Effector CD8-positive, alpha-beta T cell (primary cell): ENCODE results near the gene TGIF2.
"Not testable (repeated sequence)": the region's sequence is repeated elsewhere in the genome, so short reads cannot be mapped to it uniquely, and the experiment has no call there.

ENCODE experiments used
- DNase-seq: peaks from one replicate; lab custom pipeline; 2025; lab: John Stamatoyannopoulos, UW

TGIF2 gene

DNA sequence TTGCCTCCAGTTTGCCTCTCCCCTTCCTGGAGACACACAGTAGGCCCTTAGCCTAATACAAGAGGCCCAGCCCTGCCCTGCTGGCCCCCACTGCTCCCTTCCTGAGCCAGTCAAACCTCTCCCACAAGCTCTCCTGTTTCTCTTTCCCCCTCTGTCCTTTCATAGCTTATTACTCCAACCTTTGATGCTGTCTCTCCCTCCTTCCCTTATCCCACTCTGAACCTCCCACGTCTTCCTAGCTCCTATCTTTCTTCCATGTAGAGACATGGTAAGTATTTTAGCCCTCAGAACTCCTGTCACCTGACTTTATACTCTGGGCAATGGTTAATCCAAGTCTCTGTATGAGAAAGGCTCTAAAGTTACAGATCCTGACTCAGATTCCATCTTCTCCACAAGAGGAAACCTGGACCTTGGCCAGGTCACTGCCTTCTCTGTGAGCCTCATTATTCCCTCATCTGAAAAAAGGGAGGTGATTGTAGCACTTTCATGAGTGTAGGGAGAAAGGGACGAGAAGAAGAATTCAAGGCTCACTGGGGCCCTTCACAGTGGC is 6.7 kb downstream of the TGIF2 start:
- DNase-seq = no peak

DNA sequence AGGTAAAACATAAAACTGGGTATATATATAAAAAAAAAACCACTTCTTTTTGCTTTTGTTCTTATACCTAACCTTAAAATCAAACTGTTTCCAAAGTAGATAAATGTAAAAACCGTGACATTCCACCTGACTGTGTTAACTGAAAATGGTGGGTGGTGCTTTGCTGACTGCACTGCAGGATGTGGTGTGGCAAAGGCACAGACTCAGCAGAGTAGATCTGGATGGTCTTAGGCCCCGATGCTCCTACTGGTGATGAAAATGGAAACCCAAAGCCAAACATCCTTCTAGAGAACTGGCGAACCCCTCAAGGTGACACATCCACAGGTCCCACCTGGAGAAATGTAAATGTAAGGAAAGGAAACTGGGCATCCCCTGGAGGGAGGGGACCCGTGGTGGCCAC is 8.9 kb downstream of the TGIF2 start:
- DNase-seq = no peak

DNA sequence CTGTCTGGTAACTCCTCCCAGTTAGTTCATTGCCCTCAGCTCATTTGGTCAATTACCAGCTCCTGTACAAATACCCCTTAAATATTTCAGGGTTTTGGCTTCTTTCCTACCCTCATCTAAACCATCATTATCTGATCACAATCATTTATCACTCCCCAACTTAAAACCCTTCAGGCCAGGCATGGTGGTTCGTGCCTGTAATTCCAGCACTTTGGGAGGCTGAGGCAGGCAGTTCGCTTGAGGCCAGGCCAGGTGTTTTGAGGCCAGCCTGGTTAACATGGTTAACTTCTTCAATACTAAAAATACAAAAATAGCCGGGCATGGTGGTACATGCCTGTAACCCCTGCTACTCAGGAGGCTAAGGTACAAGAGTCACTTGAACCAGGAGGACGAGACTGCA is 9.4 kb downstream of the TGIF2 start:
- no peak for DNase-seq

DNA sequence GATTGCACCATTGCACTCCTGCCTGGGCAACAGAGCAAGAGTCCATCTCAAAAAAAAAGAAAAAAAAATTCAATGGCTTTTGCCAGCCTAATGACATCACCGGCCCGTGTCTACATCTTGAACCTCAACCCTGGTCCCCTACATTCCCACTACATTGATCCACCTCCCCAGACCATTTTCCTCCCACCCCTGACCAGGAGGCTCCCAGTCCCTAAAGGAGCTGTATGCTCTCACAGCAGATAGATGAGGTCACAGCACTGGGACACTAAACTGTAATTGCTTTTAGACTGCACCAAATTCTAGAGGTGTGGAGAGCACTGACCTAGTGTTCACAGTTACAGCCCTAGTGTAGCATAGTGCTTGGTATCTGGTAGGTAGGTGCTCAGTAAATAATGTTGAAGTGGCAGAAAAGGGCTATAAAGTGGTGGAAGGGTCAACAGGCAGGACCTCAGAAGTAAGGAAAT is 10.7 kb downstream of the TGIF2 start:
- DNase-seq = no peak

DNA sequence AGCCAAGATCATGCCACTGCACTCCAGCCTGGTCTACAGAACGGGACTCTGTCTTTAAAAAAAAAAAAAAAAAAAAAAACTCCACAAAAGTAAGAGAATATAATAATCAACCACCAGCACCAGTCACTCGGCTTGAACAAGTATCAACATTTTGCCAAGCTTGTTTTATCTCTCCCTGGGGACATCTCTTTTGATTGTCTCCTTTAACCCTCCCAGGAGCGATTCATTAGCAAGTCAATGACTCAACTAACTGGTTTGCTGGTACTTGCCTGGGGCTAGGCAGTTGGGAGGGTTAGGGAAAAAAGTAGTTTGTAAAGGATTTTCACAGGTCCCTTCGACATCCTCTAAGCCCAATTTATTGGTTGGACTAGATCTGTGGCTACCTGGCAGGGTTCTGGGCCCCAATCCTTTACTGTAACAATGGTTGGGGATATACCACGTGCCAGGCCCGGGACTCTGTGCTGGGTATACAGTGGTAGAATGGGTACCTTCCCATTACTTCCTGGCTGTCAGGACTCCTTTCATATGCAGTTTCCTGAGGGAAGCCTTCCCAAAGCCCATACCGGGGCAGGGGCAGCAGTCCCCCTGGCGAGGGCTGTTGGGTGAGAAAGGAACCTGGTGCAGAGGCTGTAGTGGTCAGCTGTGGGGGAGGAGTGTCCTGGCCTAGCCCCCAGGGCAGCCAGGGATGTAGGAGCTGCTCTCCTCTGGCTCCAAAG is 12.2 kb downstream of the TGIF2 start:
- no peak for DNase-seq

DNA sequence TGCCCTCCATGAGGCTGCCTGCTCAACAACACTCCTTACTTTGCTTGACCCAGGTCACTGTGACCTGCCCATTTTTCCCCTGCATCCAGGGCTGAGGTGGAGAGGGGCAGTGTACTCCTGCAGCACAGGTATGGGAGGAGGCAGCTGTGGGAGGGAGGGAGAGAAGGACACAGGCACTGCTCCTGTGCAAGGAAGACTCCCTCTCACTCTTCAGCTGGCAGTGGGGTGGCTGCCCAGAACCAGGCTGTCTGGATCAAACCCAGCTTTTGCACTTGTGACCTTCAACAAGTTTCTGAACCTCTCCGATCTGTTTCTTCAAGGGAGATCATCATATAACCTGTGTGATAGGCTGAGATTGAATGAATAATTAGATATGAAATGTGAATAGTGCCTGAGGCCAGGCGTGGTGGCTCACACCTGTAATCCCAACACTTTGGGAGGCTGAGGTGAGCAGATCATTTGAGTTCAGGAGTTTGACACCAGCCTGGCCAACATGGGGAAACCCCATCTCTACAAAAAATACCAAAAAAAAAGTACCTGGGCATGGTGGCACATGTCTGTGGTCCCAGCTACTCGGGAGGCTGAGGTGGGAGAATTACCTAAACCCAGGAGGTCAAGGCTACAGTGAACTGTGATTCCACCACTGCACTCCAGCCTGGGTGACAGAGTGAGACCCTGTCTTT is 14.1 kb downstream of the TGIF2 start:
- DNase-seq = no peak

DNA sequence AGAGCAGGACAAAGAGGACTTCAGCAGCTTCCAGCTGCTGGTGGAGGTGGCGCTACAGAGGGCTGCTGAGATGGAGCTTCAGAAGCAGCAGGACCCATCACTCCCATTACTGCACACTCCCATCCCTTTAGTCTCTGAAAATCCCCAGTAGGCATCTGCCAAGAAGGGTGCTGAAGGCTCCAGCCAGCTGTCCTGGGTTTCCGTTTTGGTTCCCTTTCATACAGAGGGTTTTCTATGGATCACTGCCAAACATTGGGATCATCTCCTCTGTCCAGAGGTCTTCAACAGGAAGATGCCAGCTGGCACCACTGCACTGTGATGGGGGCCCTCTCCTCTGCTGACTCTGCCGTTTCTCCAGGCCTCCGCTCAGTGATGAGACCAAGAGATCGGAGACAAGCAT is 17.9 kb downstream of the TGIF2 start:
- DNase-seq = no peak

DNA sequence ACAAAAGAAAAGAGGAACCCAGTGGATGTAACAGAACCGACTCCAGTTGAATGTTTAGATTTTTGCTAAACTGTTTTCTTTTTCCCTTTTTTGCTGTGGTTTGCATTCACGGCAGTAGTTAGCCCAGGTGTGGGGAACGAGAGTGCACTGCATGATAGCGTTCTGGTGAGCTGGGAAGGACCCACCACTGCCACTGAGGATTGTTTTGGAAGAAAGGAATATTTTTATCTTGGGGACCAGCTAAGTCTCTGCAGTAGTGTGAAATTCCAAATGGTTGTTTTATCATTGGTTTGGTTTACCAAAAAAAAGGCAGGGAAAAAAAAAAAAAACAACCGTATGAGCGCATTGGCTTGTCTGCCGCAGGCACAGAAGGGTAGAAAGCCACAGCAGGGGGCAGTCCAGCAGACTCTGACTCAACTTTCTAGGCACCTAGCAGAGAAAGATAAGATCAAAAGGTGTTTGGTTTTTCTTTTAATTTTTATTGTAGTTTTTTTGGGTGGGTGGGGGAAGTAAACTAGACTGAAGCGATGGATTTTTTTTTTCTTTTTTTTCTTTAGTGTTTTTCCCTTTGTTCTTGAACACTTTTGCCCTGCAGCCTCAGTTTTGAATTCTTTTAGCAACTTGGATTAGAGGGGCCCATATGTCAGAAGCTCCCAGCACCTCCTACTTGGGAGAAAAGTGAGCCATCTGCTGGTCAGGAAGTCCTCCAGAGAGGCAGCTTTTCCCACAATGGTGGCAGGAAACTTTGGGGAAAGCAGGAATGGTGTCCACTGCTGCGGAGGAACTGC is 18.7 kb downstream of the TGIF2 start:
- DNase-seq = peak; percentile 15

DNA sequence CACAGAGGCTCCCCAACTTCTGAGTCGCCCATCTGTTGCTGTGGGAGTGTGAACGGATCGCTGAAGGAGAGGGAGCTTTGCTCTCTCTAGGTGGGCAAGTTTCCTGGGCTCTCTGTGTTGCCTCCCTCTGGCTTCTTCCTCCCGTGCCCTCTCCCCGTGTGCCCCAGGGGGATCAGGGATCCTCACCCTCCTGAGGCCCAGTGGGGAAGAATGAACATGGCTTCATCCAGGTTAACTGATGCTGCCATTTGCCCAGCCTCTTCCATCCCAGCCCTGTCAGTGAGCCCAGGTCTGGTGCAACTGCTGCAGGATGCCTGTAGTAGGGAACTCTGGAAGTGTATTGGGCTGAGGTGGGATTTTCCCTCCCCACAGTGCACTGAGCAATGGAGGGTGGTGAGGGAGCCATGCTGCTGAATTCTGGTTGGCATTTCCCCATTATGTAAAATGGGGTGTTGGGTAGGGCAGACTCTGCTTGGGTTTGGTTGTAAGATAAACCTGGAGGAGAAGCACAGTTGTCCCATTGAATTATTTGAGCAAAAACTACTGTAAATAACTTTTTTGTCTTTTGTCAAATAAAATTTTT is 20.0 kb downstream of the TGIF2 start:
- DNase-seq = no peak

DNA sequence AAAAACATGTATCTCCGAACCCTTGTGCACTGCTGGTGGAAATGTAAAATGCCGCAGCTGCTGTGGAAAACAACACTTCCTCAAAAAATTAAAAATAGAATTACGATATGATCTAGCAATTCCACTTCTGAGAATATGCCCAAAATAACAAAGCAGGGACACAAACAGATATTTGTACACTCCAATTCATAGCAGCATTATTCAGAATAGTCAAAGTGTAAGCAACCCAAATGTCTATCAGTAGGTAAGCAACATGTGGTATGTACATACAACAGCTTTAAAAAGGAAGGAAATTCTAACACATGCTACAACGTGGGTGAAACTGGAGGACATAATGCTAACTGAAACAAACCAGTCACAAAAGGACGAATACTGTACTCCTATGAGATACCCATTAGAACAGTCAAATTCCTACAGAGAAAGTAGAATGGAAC is 26.5 kb downstream of the TGIF2 start:
- DNase-seq = no peak

DNA sequence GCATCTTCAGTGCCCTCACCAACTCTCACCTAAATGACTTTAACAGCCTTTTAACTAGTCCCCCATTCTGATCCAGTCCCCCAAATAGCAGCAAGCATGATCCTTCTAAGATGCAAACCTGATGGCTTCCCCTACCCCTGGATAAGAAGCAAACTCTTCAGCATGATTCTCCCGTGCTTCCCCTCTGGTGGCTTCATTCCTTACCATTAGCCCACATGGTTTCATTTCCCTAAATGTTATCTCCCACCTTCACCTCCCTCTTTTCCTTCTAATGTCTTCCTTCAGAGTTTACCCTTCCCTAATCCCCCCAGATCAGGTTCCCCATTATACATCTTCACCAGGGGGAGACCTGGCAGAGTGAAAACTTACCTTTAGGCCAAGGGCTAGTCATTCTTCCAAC is 28.1 kb downstream of the TGIF2 start:
- DNase-seq = no peak

DNA sequence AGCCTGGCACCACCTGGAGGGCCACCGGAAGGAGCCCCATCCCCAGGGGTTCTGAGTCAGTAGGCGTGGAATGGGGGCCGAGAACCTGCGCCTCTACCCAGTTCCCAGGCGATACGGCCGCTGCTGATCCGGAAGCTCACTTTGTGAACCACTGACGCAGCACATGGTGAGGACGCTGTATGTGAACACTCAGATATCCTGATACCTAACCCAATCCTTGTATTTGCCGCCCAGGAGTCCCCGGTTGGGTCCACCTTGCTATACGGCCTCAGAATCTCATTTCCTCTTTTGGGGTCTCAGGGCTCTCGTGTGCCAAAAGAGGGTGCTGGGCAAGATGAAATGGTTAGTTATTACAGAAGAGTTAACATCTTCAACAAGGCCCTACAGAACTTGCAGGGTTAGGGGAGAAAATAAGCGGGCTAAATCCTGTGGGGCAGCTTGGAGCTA is 31.6 kb downstream of the TGIF2 start:
- peak; percentile 40 for DNase-seq

DNA sequence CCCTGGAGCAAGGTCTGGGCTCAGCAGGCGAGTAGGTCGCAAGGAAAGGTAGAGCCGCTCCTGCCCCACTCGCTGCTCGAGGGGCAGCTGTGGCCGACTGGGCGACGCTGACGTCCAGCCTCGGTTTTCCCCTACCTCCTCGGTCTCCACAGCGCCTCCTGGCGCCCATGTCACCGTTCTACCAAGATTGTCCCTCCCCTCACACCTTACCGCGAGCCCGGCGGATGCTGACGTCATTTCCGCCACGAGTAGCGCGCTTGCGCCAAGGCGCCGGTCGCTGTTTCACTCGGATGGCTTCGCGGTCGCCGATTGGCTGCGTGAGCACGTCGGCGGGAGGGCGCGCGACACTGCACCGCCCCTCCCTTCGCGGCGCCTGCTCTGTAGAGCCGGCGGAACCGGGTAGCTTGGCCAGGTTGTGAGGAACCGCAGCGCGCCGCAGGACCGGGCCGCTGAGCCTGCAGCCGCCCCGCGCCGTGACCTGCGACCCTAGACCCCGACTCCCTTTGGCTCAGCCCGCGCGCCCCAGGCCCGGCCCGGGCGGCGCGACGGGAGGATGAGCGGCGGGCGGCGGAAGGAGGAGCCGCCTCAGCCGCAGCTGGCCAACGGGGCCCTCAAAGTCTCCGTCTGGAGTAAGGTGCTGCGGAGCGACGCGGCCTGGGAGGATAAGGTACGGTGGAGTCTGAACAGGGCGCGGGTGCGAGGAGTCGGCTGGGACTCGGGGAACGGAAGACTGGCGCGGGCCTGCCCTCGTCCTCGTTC is 32.2 kb downstream of the TGIF2 start, which contains the start of gene RAB5IF:
TSS of gene RAB5IF (plus strand) at position 381 of the 759 bp plus-strand sequence. CDS start at position 554, 173 bp downstream.
- peak; percentile 98 for DNase-seq

DNA sequence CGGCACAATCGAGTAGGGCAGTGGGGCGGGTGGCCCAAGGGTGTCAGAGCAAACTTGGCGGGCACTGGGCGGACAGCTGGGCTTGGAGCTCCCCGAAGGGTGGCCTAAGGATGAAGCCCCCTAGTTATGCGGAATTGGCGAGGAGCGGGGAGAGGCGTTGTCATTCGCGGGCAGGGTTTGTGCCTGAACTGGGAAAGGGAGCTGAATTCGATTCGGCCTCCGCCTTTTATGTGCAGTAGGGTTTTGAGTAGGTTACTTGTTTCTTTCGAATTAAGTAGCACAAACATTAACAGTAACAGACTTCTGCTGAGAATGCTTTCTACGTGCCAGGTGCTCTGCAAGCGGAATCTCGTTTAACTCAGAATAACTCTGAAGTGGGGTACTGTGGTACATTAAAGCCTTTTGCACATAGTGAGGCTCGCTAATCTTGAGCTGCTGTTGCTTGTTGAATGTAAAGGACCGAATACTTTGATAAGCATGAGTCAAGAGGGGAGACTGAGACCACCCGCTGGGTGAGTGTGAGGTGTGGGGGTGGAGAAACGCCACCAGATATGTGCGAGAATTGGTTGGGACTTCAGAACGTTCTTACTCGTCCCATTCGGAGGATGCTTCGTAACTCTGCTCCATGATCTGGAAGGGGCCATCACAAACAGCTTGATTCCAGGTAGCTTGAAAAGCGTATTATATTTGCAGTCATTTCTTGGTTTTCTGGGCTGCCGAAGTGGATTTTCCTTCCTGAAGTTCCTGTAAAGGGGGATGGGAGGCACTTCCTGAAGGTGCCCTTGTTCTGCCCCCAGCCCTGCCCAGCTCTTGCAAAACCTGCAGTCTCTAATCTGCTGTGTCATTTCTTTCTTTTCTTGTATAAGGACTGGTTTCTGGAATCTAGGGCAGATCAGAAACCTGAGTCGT is 33.0 kb downstream of the TGIF2 start:
- peak; percentile 25 for DNase-seq

DNA sequence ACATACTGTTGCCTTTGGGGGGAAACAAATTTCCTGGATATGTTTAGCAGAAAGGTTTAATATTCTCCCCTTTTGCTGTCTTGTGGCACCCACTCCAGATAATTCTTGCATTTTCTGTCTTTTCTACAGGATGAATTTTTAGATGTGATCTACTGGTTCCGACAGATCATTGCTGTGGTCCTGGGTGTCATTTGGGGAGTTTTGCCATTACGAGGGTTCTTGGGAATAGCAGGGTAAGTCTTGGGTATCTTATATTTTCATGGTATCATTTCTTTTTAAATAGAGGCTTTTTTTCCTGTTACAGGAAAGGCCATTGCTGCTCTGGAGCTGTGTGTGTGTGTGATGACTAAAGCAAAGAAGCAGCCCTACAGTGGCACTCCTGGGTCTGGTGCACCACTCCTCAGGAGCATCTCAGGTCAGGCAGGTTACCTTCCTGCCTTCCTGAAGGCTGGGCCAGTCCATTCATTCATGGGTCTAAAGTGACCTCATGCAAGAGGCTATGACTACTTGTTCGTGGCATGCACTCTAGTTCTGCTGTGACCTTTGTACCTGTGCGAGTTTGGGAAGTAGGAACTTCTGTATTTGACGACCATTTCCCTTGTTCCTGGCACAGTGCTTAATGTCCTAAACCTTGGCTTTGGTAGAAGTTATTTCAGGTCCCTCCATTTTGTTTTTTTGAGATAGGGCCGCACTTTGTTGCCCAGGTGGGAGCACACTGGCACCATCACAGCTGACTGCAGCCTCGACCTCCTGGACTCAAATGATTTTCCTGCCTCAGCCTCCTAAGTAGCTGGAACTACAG is 34.4 kb downstream of the TGIF2 start:
- no peak for DNase-seq

DNA sequence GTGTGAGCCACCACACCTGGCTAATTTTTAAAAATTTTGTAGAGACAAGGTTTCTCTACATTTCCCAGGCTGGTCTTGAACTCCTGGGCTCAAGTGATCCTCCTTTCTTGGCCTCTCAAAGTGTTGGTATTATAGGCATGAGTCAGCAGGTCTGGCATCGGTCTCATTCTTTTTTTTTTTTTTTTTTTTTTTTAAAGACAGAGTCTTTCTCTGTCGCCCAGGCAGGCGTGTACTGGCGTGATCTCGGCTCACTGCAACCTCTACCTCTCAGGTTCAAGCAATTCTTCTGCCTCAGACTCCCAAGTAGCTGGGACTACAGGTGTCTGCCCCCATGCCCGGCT is 35.0 kb downstream of the TGIF2 start:
- not testable (repeated sequence) for DNase-seq

DNA sequence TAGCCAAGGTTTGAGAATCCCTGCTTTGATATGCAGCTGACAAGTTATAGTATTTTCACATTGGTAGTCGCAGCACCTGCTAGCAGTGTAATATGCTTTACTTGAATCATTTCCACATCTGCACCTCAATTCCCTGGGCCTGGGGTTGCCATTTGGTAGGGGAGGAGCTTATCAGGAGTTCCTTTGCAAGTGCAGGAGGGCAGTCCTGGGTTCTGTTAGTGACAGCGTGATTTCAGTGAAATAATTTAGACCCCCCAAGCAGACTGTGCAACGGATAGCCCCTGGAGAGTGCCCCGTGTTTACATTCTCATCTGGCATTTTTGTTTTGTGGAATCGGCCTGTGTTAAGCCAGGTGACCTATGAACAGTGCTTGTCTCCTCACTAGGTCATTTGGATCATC is 38.2 kb downstream of the TGIF2 start:
- no peak for DNase-seq

DNA sequence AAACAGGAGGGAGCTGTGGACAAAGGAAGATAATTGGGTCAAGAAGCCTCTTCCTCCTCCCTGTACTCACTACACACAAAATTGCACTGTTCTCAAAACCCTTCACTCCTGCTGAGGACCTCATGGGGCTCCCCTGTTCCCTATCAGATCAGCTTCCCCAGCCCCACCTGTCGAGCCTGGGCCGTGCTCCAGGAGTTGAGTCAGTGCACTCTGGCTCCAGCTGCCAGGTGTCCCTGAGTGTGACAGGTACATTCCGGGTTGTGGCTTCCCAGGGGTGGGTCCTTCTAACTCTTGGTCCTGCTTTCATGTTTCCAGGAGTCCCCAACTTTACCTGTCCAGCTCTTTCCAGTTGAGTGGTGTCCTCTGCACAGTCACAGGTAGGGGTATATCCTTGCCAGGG is 40.6 kb downstream of the TGIF2 start:
- no peak for DNase-seq
